GM12801 (cell line): Measurements from ENCODE around the gene VSTM4.

ENCODE experiments used
- CTCF ChIP-seq: IDR thresholded peaks from one replicate; pipeline ENCODE4 v1.5.1; 2011; ENCODE audit warnings: control low read depth; ENCODE audit not compliant: insufficient read length; ENCODE audit errors: extremely low read depth

VSTM4 gene

GRCh38 chr10:49076319-49076718 lies 39.0 kb downstream of the VSTM4 start:
- no peak for TF ChIP-seq CTCF

- no peak for TF ChIP-seq CTCF
Observed at GRCh38 chr10:49075743-49076142, 39.6 kb downstream of the VSTM4 start.

GRCh38 chr10:49074836-49075682 lies 40.3 kb downstream of the VSTM4 start:
- TF ChIP-seq CTCF: no peak

- TF ChIP-seq CTCF: no peak
Observed at GRCh38 chr10:49072166-49072885, 43.0 kb downstream of the VSTM4 start.

GRCh38 chr10:49071160-49071761 lies 44.1 kb downstream of the VSTM4 start:
- TF ChIP-seq CTCF: no peak

- no peak for TF ChIP-seq CTCF
Observed at GRCh38 chr10:49070701-49071100, 44.6 kb downstream of the VSTM4 start.

- no peak for TF ChIP-seq CTCF
Observed at GRCh38 chr10:49068672-49069217, 46.6 kb downstream of the VSTM4 start.
